GM12878 (cell line): ENCODE results near the gene AIG1. TPM values are rescaled to one million over a fixed set of nuclear protein-coding genes. Genes with fewer than 3 reads are reported as not detected.

Experiments used
- ATAC-seq: fragments of 200-7000 bp; cut with Tn5 transposase; 3 replicates; pipeline ENCODE4 v1.9.1; 2020; ENCODE audit warnings: mild to moderate bottlenecking, moderate library complexity
- BruUV-seq: library from RNA; stranded (reverse); fragments of 400-500 nt; replicated peaks from 2 replicates; lab custom pipeline; 2021; lab: Mats Ljungman, UMichigan
- CTCF ChIA-PET: fragments of 300-600 bp; sonication (Branson Sonifier 250); formaldehyde crosslinking; extraction: SDS; loops from one replicate; lab custom pipeline; 2021; ENCODE audit warnings: inconsistent platforms; lab: Yijun Ruan, JAX
- POLR2A ChIA-PET: fragments of 350-600 bp; formaldehyde crosslinking; extraction: SDS; loops from one replicate; lab custom pipeline; 2021; ENCODE audit warnings: inconsistent platforms; lab: Charles Lee
- RAD21 ChIA-PET: fragments of 300-600 bp; sonication (Branson Sonifier 250); formaldehyde crosslinking; loops from one replicate; lab custom pipeline; 2023; ENCODE audit warnings: antibody characterized with exemption; ENCODE audit not compliant: unreplicated experiment; lab: Charles Lee
- SMC1A ChIA-PET: fragments of 300-600 bp; sonication (Branson Sonifier 250); formaldehyde crosslinking; loops from one replicate; lab custom pipeline; 2023; ENCODE audit not compliant: unreplicated experiment, uncharacterized antibody; lab: Charles Lee
- DNase-seq: peaks from one replicate; pipeline ENCODE4 v3.0.0-alpha.2; 2011; ENCODE audit warnings: low read depth, low spot score
- FAIRE-seq: peaks from 3 replicates; lab custom pipeline; 2011; peaks lifted over from hg19 to GRCh38; lab: Jason Lieb, UNC
- H2AFZ ChIP-seq: 2 replicates; pipeline ENCODE4 v1.6.0; 2011; ENCODE audit warnings: low read depth, low read length, control low read depth; ENCODE audit not compliant: control insufficient read depth
- H3K27ac ChIP-seq: 2 replicates; pipeline ENCODE4 v1.5.1; 2011; ENCODE audit warnings: control low read depth; ENCODE audit not compliant: control insufficient read depth, insufficient read depth
- H3K27me3 ChIP-seq, 2 experiments: replicated peaks in 1 of 2; 2 replicates each; pipeline versions ENCODE4 v1.6.0 to v1.6.1; 2011; ENCODE audit warnings: low read length in 1 of 2; ENCODE audit not compliant: control insufficient read depth in 2 of 2, insufficient read depth in 2 of 2
- H3K36me3 ChIP-seq, 2 experiments: 2 replicates each; pipeline ENCODE4 v1.5.1; 2011; ENCODE audit warnings: low read length in 1 of 2; ENCODE audit not compliant: control insufficient read depth in 2 of 2, insufficient read depth in 2 of 2
- H3K4me1 ChIP-seq: 2 replicates; pipeline ENCODE4 v1.6.1; 2011; ENCODE audit warnings: mild to moderate bottlenecking, low read length, moderate library complexity, mixed read lengths; ENCODE audit not compliant: control insufficient read depth, insufficient read depth
- H3K4me2 ChIP-seq: 2 replicates; pipeline ENCODE4 v1.6.0; 2011; ENCODE audit warnings: control low read depth; ENCODE audit not compliant: control insufficient read depth, insufficient read depth
- H3K4me3 ChIP-seq: fragments of 200-600 bp; sonication (generic); 2 replicates; pipeline ENCODE4 v1.5.1; 2016
- H3K79me2 ChIP-seq: 2 replicates; pipeline ENCODE4 v1.6.0; 2011; ENCODE audit warnings: low read length; ENCODE audit not compliant: control insufficient read depth, insufficient read depth
- H3K9ac ChIP-seq: 2 replicates; pipeline ENCODE4 v1.8.0; 2011; ENCODE audit warnings: low read length, control low read depth, mixed read lengths; ENCODE audit not compliant: control insufficient read depth, insufficient read depth
- H3K9me3 ChIP-seq: replicated peaks from 3 replicates; pipeline ENCODE4 v1.5.1; 2011; ENCODE audit warnings: mild to moderate bottlenecking, low read length; ENCODE audit not compliant: control insufficient read depth, insufficient read depth
- H4K20me1 ChIP-seq: 2 replicates; pipeline ENCODE4 v1.6.0; 2011; ENCODE audit not compliant: control insufficient read depth, insufficient read depth
- CBFB ChIP-seq: IDR thresholded peaks from 2 replicates; pipeline ENCODE4 v1.6.1; 2016; ENCODE audit warnings: antibody characterized with exemption, low read depth
- CTCF ChIP-seq, 3 experiments: IDR thresholded peaks in 2 of 3; conservative IDR thresholded peaks in 1 of 3; 2 replicates each; pipeline ENCODE4 v1.5.1; 2011; ENCODE audit warnings: low read depth in 3 of 3, low read length in 3 of 3, mild to moderate bottlenecking in 3 of 3, control low read depth in 2 of 3, moderate library complexity in 2 of 3, inconsistent platforms in 1 of 3, mixed read lengths in 1 of 3; ENCODE audit not compliant: control insufficient read depth in 2 of 3, insufficient read depth in 1 of 3; ENCODE audit errors: extremely low read depth in 1 of 3
- ESRRA ChIP-seq: IDR thresholded peaks from 2 replicates; pipeline ENCODE4 v1.6.1; 2012; ENCODE audit warnings: mild to moderate bottlenecking, low read length, improper control_type of control experiment
- HDAC6 ChIP-seq: fragments of 200-600 bp; sonication (generic); IDR thresholded peaks from one replicate; pipeline ENCODE4 v1.8.0; 2017; ENCODE audit warnings: antibody characterized with exemption; ENCODE audit not compliant: unreplicated experiment
- HDGF ChIP-seq: fragments of 450-650 bp; IDR thresholded peaks from 2 replicates; pipeline ENCODE4 v1.6.1; 2016; ENCODE audit warnings: antibody characterized with exemption
- KDM1A ChIP-seq: fragments of 200-600 bp; sonication (generic); IDR thresholded peaks from 2 replicates; pipeline ENCODE4 v1.6.1; 2016; ENCODE audit warnings: borderline replicate concordance
- MAX ChIP-seq: IDR thresholded peaks from 2 replicates; pipeline ENCODE4 v1.6.1; 2012; ENCODE audit warnings: low read depth, low read length, improper control_type of control experiment
- NR2F1 ChIP-seq: fragments of 450-650 bp; conservative IDR thresholded peaks from 2 replicates; pipeline ENCODE4 v1.6.1; 2017; ENCODE audit warnings: mild to moderate bottlenecking
- NRF1 ChIP-seq: conservative IDR thresholded peaks from 2 replicates; pipeline ENCODE4 v1.6.1; 2011; ENCODE audit warnings: mild to moderate bottlenecking, low read depth, low read length, improper control_type of control experiment
- PAX8 ChIP-seq: fragments of 450-650 bp; IDR thresholded peaks from 2 replicates; pipeline ENCODE4 v1.6.1; 2017; ENCODE audit warnings: mild to moderate bottlenecking, moderate library complexity
- PBX3 ChIP-seq: IDR thresholded peaks from 2 replicates; pipeline ENCODE4 v1.6.1; 2011; ENCODE audit warnings: mild to moderate bottlenecking, low read depth, low read length, moderate library complexity; ENCODE audit not compliant: insufficient replicate concordance
- RB1 ChIP-seq: fragments of 450-650 bp; formaldehyde crosslinking; IDR thresholded peaks from 2 replicates; pipeline ENCODE4 v1.6.1; 2017; ENCODE audit warnings: mild to moderate bottlenecking, borderline replicate concordance
- RBBP5 ChIP-seq: fragments of 200-600 bp; sonication (generic); conservative IDR thresholded peaks from 2 replicates; pipeline ENCODE4 v1.6.1; 2016
- SMAD5 ChIP-seq: IDR thresholded peaks from 2 replicates; pipeline ENCODE4 v1.6.1; 2016; ENCODE audit warnings: antibody characterized with exemption, low read depth
- SMC3 ChIP-seq: IDR thresholded peaks from 2 replicates; pipeline ENCODE4 v1.6.1; 2011; ENCODE audit warnings: low read length, improper control_type of control experiment, borderline replicate concordance
- SREBF1 ChIP-seq: IDR thresholded peaks from 2 replicates; pipeline ENCODE4 v1.6.1; 2012; ENCODE audit warnings: mild to moderate bottlenecking, low read length
- SREBF2 ChIP-seq: IDR thresholded peaks from 2 replicates; pipeline ENCODE4 v1.6.1; 2012; ENCODE audit warnings: mild to moderate bottlenecking, low read length
- TBL1XR1 ChIP-seq: IDR thresholded peaks from 2 replicates; pipeline ENCODE4 v1.6.1; 2012; ENCODE audit warnings: low read depth, low read length, improper control_type of control experiment
- TCF12 ChIP-seq: IDR thresholded peaks from 2 replicates; pipeline ENCODE4 v1.6.1; 2011; ENCODE audit warnings: low read depth, mild to moderate bottlenecking, low read length
- ZZZ3 ChIP-seq: IDR thresholded peaks from 2 replicates; pipeline ENCODE4 v1.6.1; 2011; ENCODE audit warnings: low read depth; ENCODE audit not compliant: control insufficient read depth, insufficient read length
- WGBS: methylation state at CpG from one replicate; pipeline ENCODE4 v1.1.6; 2016; ENCODE audit warnings: low lambda C conversion rate; ENCODE audit not compliant: insufficient replicate concordance, insufficient coverage; ENCODE audit errors: missing lambda C conversion rate; 5-methylcytosine and 5-hydroxymethylcytosine counted together
- in situ Hi-C: fragments of 300-500 bp; cut with MboI; formaldehyde crosslinking; loops from 9 replicates; pipeline ENCODE4 v1.14.3; 2018; ENCODE audit warnings: mixed read lengths
- intact Hi-C: fragments of 100-400 bp; cut with micrococcal nuclease; formaldehyde crosslinking; loops from one replicate; pipeline ENCODE4 v1.14.2; 2022; ENCODE audit not compliant: unreplicated experiment
- polyA plus RNA-seq, 11 experiments: library from polyadenylated mRNA; depleted of rRNA in 4 of 11; unstranded in 6 of 11; stranded (reverse) in 5 of 11; fragments of >200 nt; fragmentation: Nextera tagmentation in 4 of 11; fragmentation: Illumina TruSeq in 1 of 11; extraction: Ambion mirVana in 4 of 11; extraction: Trizol in 1 of 11; gene quantifications; 1 replicate in 1 of 11; 2 replicates in 10 of 11; pipeline versions ENCODE4 v1.2.1 to v1.2.3, GENCODE V29; 2011 to 2016; ENCODE audit warnings: inconsistent platforms in 2 of 11, missing spikeins in 2 of 11, low read depth in 1 of 11
- total RNA-seq, 4 experiments: library from RNA; depleted of rRNA in 3 of 4; stranded (reverse); fragments of >200 nt in 3 of 4; fragmentation: Illumina TruSeq in 1 of 4; extraction: Trizol in 1 of 4; gene quantifications; 2 replicates each; pipeline versions ENCODE4 v1.2.1 to v1.2.3, GENCODE V29; 2013 to 2021

Gene AIG1
- total and polyA plus RNA-seq, 10 of the 15 experiments (the other 5 are each of a cell fraction or from before 2014, with no cell fraction given) = 27.0 to 74.5 (median 36.4) TPM

- TF ChIP-seq NRF1 = no peak
- no peak for TF ChIP-seq MAX
- TF ChIP-seq PAX8 = no peak
These were observed 7.3 kb downstream of the AIG1 start (continued) for GRCh38 chr6:143068001-143068400.

GRCh38 chr6:143074101-143074500 lies 13.4 kb downstream of the AIG1 start:
- TF ChIP-seq CTCF (IDR thresholded peaks at IDR 0.05 in 2 of 3, conservative IDR thresholded peaks at IDR 0.05 in 1 of 3; ENCODE audit: control insufficient read depth in 2 of 3, extremely low read depth in 1 of 3, insufficient read depth in 1 of 3, low read depth in 3 of 3, low read length in 3 of 3) (no peak), SMC3 (no peak), RBBP5 (no peak), RB1 (no peak), ESRRA (no peak), TCF12 (no peak), CBFB (no peak), SREBF2 (no peak), SMAD5 (no peak), TBL1XR1 (no peak), ZZZ3 (no peak), SREBF1 (no peak), NR2F1 (no peak), HDAC6 (no peak), HDGF (no peak), KDM1A (no peak), PBX3 (no peak)
- TF ChIP-seq, all 136 proteins: peak for 0
- in situ Hi-C loops = no loop called here

More at GRCh38 chr6:143074101-143074500, 13.4 kb downstream of the AIG1 start:
- no peaks in the 10 kb centered on the region for H3K36me3 ChIP-seq
- FAIRE-seq = no peak
- H3K4me3 ChIP-seq = no peak overlapping the region
- no peak overlapping the region for H3K9ac ChIP-seq
- H2AFZ ChIP-seq = no peak overlapping the region
- H3K27ac ChIP-seq = no peak overlapping the region
- no peak overlapping the region for H3K4me2 ChIP-seq
- ChIA-PET POLR2A (no interaction called here), SMC1A (interaction anchor here (0.6 to 1.6 kb wide), 2 partner anchors 10 to 12 kb away, joined by 3 to 4 read pairs; no protein-coding TSS in a partner anchor), CTCF (no interaction called here), RAD21 (no interaction called here)
- DNase-seq = no peak
- intact Hi-C loops = no loop called here
- peaks cover 2% of the 10 kb centered on the region; the same call in 2 of the 3 replicates for H3K9me3 ChIP-seq
- no peak for ATAC-seq
- H4K20me1 ChIP-seq = no peaks in the 10 kb centered on the region
- H3K4me1 ChIP-seq = no peaks in the 10 kb centered on the region
- no peaks in the 10 kb centered on the region for H3K27me3 ChIP-seq
- no peaks in the 10 kb centered on the region for H3K79me2 ChIP-seq
- 98% methylated on average over 3 of the region's 3 CpGs for WGBS
- no TSS peak for BruUV-seq
